GM12875 (cell line): ENCODE data around the gene FOXI1.

ENCODE experiments used
- H3K4me3 ChIP-seq: one replicate; pipeline ENCODE4 v1.5.1; 2011; ENCODE audit warnings: low read depth, low read length, control low read depth
- CTCF ChIP-seq: IDR thresholded peaks from 2 replicates; pipeline ENCODE4 v1.5.1; 2011; ENCODE audit warnings: low read depth, mild to moderate bottlenecking, control low read depth, inconsistent platforms, low read length, moderate library complexity, borderline replicate concordance; ENCODE audit not compliant: insufficient read depth

FOXI1 gene

DNA sequence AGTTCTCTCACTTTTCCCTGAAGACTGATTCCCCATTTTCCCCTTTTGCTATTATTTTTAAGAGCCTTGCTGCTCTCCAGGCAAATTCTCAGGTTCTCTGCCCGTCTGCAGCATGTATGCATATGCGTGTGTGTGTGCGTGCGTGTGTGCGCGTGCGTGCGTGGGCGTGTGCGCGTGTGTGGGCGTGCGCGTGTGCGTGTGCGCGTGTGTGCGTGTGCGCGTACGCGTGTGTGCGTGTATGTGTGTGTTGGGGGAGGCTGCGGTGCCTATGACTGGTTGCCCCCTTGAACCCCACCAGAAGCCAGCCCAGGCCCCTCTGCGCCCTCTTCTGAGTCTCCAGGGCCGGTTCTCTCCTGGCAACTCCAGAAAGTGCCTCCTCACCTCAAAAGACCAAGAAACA is 987 bp upstream of the FOXI1 start:
- H3K4me3 ChIP-seq = no peak overlapping the region
- TF ChIP-seq CTCF = no peak

- no peak overlapping the region for H3K4me3 ChIP-seq
- TF ChIP-seq CTCF = no peak
Observed at GRCh38 chr5:170107674-170108073, 2.0 kb downstream of the FOXI1 start.

- no peak overlapping the region for H3K4me3 ChIP-seq
- no peak for TF ChIP-seq CTCF
Observed at GRCh38 chr5:170108266-170108785, 2.6 kb downstream of the FOXI1 start.

GRCh38 chr5:170109059-170110031 is 3.6 kb downstream of the FOXI1 start:
- no peak overlapping the region for H3K4me3 ChIP-seq
- TF ChIP-seq CTCF = no peak

GRCh38 chr5:170110403-170111087 is 4.8 kb downstream of the FOXI1 start:
- no peak overlapping the region for H3K4me3 ChIP-seq
- no peak for TF ChIP-seq CTCF

GRCh38 chr5:170111088-170111785 is 5.5 kb downstream of the FOXI1 start:
- no peak for TF ChIP-seq CTCF
- no peak overlapping the region for H3K4me3 ChIP-seq
